ENCODE data around the gene DDAH1.

DNA sequence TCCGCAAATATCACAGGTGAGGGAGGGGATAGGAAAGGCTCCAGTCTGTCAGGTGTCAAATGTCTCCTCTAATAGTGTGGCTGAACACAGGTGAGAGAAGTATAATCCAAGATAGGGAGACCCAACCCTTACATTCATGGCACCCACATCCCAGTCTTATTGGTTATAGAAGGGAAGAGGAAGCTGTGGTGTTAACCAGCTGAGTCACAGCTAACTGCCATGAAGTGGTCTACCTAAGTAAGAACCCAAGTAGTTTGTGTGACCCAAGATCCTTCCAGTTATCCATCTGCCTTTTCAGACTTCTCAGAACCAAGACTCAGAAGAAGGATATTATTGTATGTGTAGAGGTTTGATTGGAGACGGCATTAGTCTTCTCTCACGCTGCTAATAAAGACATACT, 37.1 kb downstream of the DDAH1 start:
- TF ChIP-seq, protein P1, sequence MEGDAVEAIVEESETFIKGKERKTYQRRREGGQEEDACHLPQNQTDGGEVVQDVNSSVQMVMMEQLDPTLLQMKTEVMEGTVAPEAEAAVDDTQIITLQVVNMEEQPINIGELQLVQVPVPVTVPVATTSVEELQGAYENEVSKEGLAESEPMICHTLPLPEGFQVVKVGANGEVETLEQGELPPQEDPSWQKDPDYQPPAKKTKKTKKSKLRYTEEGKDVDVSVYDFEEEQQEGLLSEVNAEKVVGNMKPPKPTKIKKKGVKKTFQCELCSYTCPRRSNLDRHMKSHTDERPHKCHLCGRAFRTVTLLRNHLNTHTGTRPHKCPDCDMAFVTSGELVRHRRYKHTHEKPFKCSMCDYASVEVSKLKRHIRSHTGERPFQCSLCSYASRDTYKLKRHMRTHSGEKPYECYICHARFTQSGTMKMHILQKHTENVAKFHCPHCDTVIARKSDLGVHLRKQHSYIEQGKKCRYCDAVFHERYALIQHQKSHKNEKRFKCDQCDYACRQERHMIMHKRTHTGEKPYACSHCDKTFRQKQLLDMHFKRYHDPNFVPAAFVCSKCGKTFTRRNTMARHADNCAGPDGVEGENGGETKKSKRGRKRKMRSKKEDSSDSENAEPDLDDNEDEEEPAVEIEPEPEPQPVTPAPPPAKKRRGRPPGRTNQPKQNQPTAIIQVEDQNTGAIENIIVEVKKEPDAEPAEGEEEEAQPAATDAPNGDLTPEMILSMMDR (IDR thresholded peaks at IDR 0.05) = no peak
- no peak for TF ChIP-seq POLR2A (IDR thresholded peaks at IDR 0.05)
